Panc1 (cell line): ENCODE measurements around the gene RIPK1. TPM values are rescaled to one million over a fixed set of nuclear protein-coding genes. Genes with fewer than 3 reads are reported as not detected.

ENCODE experiments used
- ATAC-seq: fragments of 200-7000 bp; cut with Tn5 transposase; 2 replicates; pipeline ENCODE4 v1.9.1; 2020; ENCODE audit warnings: mild to moderate bottlenecking, moderate library complexity
- BruUV-seq: library from RNA; stranded (reverse); fragments of 400-500 nt; replicated peaks from 2 replicates; lab custom pipeline; 2021; lab: Mats Ljungman, UMichigan
- CTCF ChIA-PET: fragments of 300-600 bp; sonication (Branson Sonifier 250); formaldehyde crosslinking; loops from one replicate; lab custom pipeline; 2022; ENCODE audit warnings: antibody characterized with exemption; lab: Charles Lee
- POLR2A ChIA-PET: fragments of 300-600 bp; sonication (Branson Sonifier 250); formaldehyde crosslinking; loops from one replicate; lab custom pipeline; 2022; ENCODE audit warnings: antibody characterized with exemption; lab: Charles Lee
- DNase-seq: peaks from one replicate; pipeline ENCODE4 v3.0.0-alpha.2; 2010; ENCODE audit warnings: low read depth, low spot score
- H3K27ac ChIP-seq: 2 replicates; pipeline ENCODE4 v1.5.1; 2011; ENCODE audit warnings: mild to moderate bottlenecking, low read length, inconsistent platforms
- H3K27me3 ChIP-seq: fragments of 200-500 bp; sonication (Bioruptor generic); 2 replicates; pipeline ENCODE4 v1.6.0; 2014; ENCODE audit warnings: low read length, inconsistent platforms; ENCODE audit not compliant: control insufficient read depth, insufficient read depth
- H3K36me3 ChIP-seq: fragments of 200-500 bp; sonication (Bioruptor generic); 2 replicates; pipeline ENCODE4 v1.5.1; 2014; ENCODE audit warnings: inconsistent platforms, mild to moderate bottlenecking, low read length, moderate library complexity; ENCODE audit not compliant: control insufficient read depth, insufficient read depth
- H3K4me1 ChIP-seq: 2 replicates; pipeline ENCODE4 v1.5.1; 2011; ENCODE audit warnings: inconsistent platforms, mild to moderate bottlenecking, low read length, moderate library complexity; ENCODE audit not compliant: control insufficient read depth, insufficient read depth
- H3K4me3 ChIP-seq, 2 experiments: 2 replicates each; pipeline ENCODE4 v1.5.1; 2011 to 2012; ENCODE audit warnings: low read depth in 2 of 2, low read length in 2 of 2, mild to moderate bottlenecking in 2 of 2, inconsistent platforms in 1 of 2, moderate library complexity in 1 of 2
- H3K9me3 ChIP-seq: fragments of 200-500 bp; sonication (Bioruptor generic); 2 replicates; pipeline ENCODE4 v1.5.1; 2014; ENCODE audit warnings: low read depth, mild to moderate bottlenecking, inconsistent platforms, low read length, moderate library complexity; ENCODE audit not compliant: control insufficient read depth, insufficient read depth
- CTCF ChIP-seq: fragments of 450-650 bp; IDR thresholded peaks from 2 replicates; pipeline ENCODE4 v1.5.1; 2017; ENCODE audit warnings: mild to moderate bottlenecking
- POLR2AphosphoS5 ChIP-seq: IDR thresholded peaks from 2 replicates; pipeline ENCODE4 v1.6.1; 2012; ENCODE audit warnings: mild to moderate bottlenecking, low read depth, low read length, moderate library complexity
- REST ChIP-seq, 2 experiments: IDR thresholded peaks; 2 replicates each; pipeline ENCODE4 v1.6.1; 2011 to 2012; ENCODE audit warnings: low read depth in 2 of 2, control low read depth in 1 of 2, low read length in 1 of 2, mild to moderate bottlenecking in 1 of 2, moderate library complexity in 1 of 2; ENCODE audit not compliant: insufficient read depth in 1 of 2
- SIN3A ChIP-seq: IDR thresholded peaks from 2 replicates; pipeline ENCODE4 v1.6.1; 2012; ENCODE audit warnings: low read depth, mild to moderate bottlenecking, low read length, moderate library complexity, borderline replicate concordance; ENCODE audit not compliant: insufficient read depth
- TCF7L2 ChIP-seq: IDR thresholded peaks from 2 replicates; pipeline ENCODE4 v1.6.1; 2011; ENCODE audit warnings: mild to moderate bottlenecking, low read depth, low read length, inconsistent platforms
- in situ Hi-C: cut with HindIII; loops from 2 replicates; pipeline ENCODE4 v1.10.0; 2016; ENCODE audit warnings: low sequenced_read_pairs, low pct_unique_long_range_greater_than_20kb
- intact Hi-C: fragments of 100-400 bp; cut with micrococcal nuclease; formaldehyde crosslinking; loops from one replicate; pipeline ENCODE4 v1.10.0; 2022; ENCODE audit not compliant: unreplicated experiment
- total RNA-seq: library from RNA; stranded (reverse); gene quantifications from one replicate; pipeline ENCODE4 v1.2.1, GENCODE V29; 2021; ENCODE audit not compliant: unreplicated experiment

Gene RIPK1
- total RNA-seq, 1 experiment from 2014 or later: 31.6 TPM

GRCh38 chr6:3088968-3089367 lies 20.7 kb downstream of the RIPK1 start:
- Histone ChIP-seq H3K27ac (no peak overlapping the region), H3K36me3 (peaks cover 16% of the 10 kb centered on the region), H3K9me3 (peaks cover 45% of the 10 kb centered on the region), H3K4me1 (no peaks in the 10 kb centered on the region), H3K27me3 (no peaks in the 10 kb centered on the region), H3K4me3 (no peak overlapping the region)
- intact Hi-C loops: no loop called here
- no peak for DNase-seq
- CTCF ChIA-PET: no interaction called here
- ATAC-seq: no peak
- in situ Hi-C loops: no loop called here
- POLR2A ChIA-PET: no interaction called here
- TF ChIP-seq CTCF (no peak), REST (IDR thresholded peaks at IDR 0.05; ENCODE audit: insufficient read depth in 1 of 2, low read depth in 2 of 2, low read length in 1 of 2) (no peak), TCF7L2 (no peak), SIN3A (no peak)
- BruUV-seq: no TSS peak

GRCh38 chr6:3090013-3090412 lies 21.7 kb downstream of the RIPK1 start:
- TF ChIP-seq REST (IDR thresholded peaks at IDR 0.05; ENCODE audit: insufficient read depth in 1 of 2, low read depth in 2 of 2, low read length in 1 of 2) (no peak), TCF7L2 (no peak), SIN3A (no peak), CTCF (no peak), POLR2AphosphoS5 (no peak)
- in situ Hi-C loops: no loop called here
- peaks cover 48% of the 10 kb centered on the region for H3K9me3 ChIP-seq
- POLR2A ChIA-PET: no interaction called here
- no peak overlapping the region for H3K4me3 ChIP-seq
- intact Hi-C loops: no loop called here
- DNase-seq (no peak), ATAC-seq (no peak)
- CTCF ChIA-PET: no interaction called here
- peaks cover 13% of the 10 kb centered on the region for H3K36me3 ChIP-seq
- no peaks in the 10 kb centered on the region for H3K4me1 ChIP-seq
- no TSS peak for BruUV-seq
- H3K27ac ChIP-seq: no peak overlapping the region
- no peaks in the 10 kb centered on the region for H3K27me3 ChIP-seq
